ENCODE measurements around the gene S1PR4. TPM values are rescaled to one million over a fixed set of nuclear protein-coding genes. Genes with fewer than 3 reads are reported as not detected.
A peak's percentile ranks its signal among the peaks of the same experiment; 100 is the strongest.

Gene S1PR4
- total and polyA plus RNA-seq, 8 donors, result 0.23 to 1.1 (median 0.90) TPM; not detected in 2

DNA sequence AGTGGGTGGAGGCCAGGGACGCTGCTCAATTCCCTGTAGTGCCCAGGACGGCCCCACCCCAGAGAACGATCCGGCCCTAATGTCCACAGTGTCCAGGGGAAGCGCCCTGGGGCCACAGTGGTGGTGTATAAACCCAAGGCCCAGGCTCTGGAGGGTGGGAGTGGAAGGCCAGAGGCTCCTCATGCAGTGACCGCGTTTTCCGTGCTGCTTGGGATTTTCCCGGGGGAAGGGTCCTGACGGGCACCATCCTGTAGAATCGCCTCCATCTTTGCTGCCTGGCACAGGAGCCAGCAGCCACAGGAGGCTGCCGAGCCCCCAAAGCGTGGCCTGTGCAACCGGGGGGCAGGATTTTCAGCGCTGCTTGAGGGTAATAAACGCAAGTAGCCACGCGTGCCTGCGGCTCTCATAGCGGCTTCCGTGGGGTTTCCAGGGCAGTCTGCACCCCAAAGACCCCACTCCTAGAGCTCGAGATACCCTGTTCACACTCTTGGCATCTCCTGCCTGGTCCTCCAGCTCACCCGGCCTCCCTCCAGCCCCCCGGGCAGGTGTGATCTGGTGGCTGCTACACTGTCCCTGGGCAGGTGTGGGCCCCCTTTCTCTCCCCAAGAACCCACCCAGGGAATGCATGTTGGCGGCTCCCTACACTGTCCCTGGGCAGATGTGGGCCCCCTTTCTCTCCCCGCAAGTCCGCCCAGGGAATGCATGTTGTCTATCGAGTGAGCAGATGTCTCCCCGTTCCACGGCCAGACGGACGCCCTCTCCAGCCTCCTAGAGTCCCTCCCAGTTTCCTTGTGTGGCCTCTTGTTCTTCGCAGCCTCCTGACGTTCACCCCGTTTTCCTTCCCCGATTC lies 9.3 kb downstream of the S1PR4 start:
- Histone ChIP-seq H3K27me3 (no peaks in the 10 kb centered on the region), H3K27ac (no peak overlapping the region), H3K36me3 (no peaks in the 10 kb centered on the region), H3K9me3 (no peaks in the 10 kb centered on the region), H3K4me1 (peaks cover 0 to 11% (median 0%) of the 10 kb centered on the region in 3 donors), H3K4me3 (no peak overlapping the region)
- TF ChIP-seq, protein P1, sequence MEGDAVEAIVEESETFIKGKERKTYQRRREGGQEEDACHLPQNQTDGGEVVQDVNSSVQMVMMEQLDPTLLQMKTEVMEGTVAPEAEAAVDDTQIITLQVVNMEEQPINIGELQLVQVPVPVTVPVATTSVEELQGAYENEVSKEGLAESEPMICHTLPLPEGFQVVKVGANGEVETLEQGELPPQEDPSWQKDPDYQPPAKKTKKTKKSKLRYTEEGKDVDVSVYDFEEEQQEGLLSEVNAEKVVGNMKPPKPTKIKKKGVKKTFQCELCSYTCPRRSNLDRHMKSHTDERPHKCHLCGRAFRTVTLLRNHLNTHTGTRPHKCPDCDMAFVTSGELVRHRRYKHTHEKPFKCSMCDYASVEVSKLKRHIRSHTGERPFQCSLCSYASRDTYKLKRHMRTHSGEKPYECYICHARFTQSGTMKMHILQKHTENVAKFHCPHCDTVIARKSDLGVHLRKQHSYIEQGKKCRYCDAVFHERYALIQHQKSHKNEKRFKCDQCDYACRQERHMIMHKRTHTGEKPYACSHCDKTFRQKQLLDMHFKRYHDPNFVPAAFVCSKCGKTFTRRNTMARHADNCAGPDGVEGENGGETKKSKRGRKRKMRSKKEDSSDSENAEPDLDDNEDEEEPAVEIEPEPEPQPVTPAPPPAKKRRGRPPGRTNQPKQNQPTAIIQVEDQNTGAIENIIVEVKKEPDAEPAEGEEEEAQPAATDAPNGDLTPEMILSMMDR (IDR thresholded peaks at IDR 0.05), result no peak
- 85 to 89% methylated on average over 36 of the region's 36 CpGs for WGBS, 2 donors
- intact Hi-C loops (cut with DNase I), result no loop called here
- peak in 2 of 6 donors; percentile 22 to 67 for DNase-seq
- ATAC-seq, result no peak
- no peak for FAIRE-seq

- peak in 2 of 6 donors; percentile 31 to 64 for DNase-seq
- 93% methylated on average over 35 of the region's 35 CpGs for WGBS, 2 donors
- H3K36me3 ChIP-seq, result no peaks in the 10 kb centered on the region
- H3K27ac ChIP-seq, result no peak overlapping the region
- H3K27me3 ChIP-seq, result no peaks in the 10 kb centered on the region
- no peak for FAIRE-seq
- no peaks in the 10 kb centered on the region for H3K9me3 ChIP-seq
- H3K4me1 ChIP-seq, result peaks cover 0 to 11% (median 0%) of the 10 kb centered on the region in 3 donors
- intact Hi-C loops (cut with DNase I), result no loop called here
- ATAC-seq, result no peak
- TF ChIP-seq, protein P1 (IDR thresholded peaks at IDR 0.05), result no peak
- H3K4me3 ChIP-seq, result no peak overlapping the region
These were observed 10.3 kb downstream of the S1PR4 start for GRCh38 chr19:3188627-3189596.

- Histone ChIP-seq H3K9me3 (no peaks in the 10 kb centered on the region), H3K36me3 (no peaks in the 10 kb centered on the region), H3K27me3 (no peaks in the 10 kb centered on the region), H3K27ac (no peak overlapping the region), H3K4me3 (no peak overlapping the region), H3K4me1 (peaks cover 0 to 11% (median 0%) of the 10 kb centered on the region in 3 donors)
- peak; percentile 55 to 83 (median 67) for DNase-seq
- intact Hi-C loops (cut with DNase I), result no loop called here
- ATAC-seq, result peak in 1 of 4 donors; percentile 31
- WGBS, 2 donors, result 56 to 59% methylated on average over 20 to 28 of the region's 28 CpGs
- no peak for FAIRE-seq
- TF ChIP-seq, protein P1 (IDR thresholded peaks at IDR 0.05), result no peak
These were observed 11.3 kb downstream of the S1PR4 start for GRCh38 chr19:3189702-3190469.

- Histone ChIP-seq H3K4me1 (peaks cover 0 to 11% (median 0%) of the 10 kb centered on the region in 3 donors), H3K27ac (no peak overlapping the region), H3K27me3 (no peaks in the 10 kb centered on the region), H3K4me3 (no peak overlapping the region), H3K36me3 (no peaks in the 10 kb centered on the region), H3K9me3 (no peaks in the 10 kb centered on the region)
- 94% methylated on average over 18 of the region's 18 CpGs for WGBS, 2 donors
- DNase-seq (peak in 2 of 6 donors; percentile 24 to 45), ATAC-seq (no peak), FAIRE-seq (no peak)
- intact Hi-C loops (cut with DNase I), result no loop called here
- TF ChIP-seq, protein P1 (IDR thresholded peaks at IDR 0.05), result no peak
These were observed 11.9 kb downstream of the S1PR4 start for GRCh38 chr19:3190470-3190770.
